Retina (tissue), 1 donor: ENCODE measurements around the gene CFAP57.

Source experiments
- DNase-seq: peaks from one replicate; pipeline ENCODE4 v3.0.0-alpha.2; 2016

CFAP57 gene

GRCh38 chr1:43279666-43280065 lies 107.5 kb downstream of the CFAP57 start:
- DNase-seq = no peak

GRCh38 chr1:43280692-43281091 lies 108.6 kb downstream of the CFAP57 start:
- DNase-seq = no peak

- no peak for DNase-seq
These were observed 110.4 kb downstream of the CFAP57 start for GRCh38 chr1:43282220-43283195.

- no peak for DNase-seq
These were observed 111.9 kb downstream of the CFAP57 start for GRCh38 chr1:43284065-43284464.

GRCh38 chr1:43284546-43285110 lies 112.5 kb downstream of the CFAP57 start:
- no peak for DNase-seq

- no peak for DNase-seq
These were observed 113.3 kb downstream of the CFAP57 start, which contains the start of gene C1orf210 for GRCh38 chr1:43285269-43285990. Gene C1orf210, minus strand, starts transcription at chr1:43285581. Its CDS starts 2,311 bp downstream, at chr1:43283270.

- DNase-seq = no peak
These were observed 114.0 kb downstream of the CFAP57 start for GRCh38 chr1:43286115-43286514.

GRCh38 chr1:43286533-43286932 lies 114.4 kb downstream of the CFAP57 start:
- no peak for DNase-seq

GRCh38 chr1:43288058-43288784 lies 116.1 kb downstream of the CFAP57 start:
- no peak for DNase-seq

GRCh38 chr1:43288785-43289706 lies 116.9 kb downstream of the CFAP57 start:
- DNase-seq = no peak

GRCh38 chr1:43292216-43292615 lies 120.1 kb downstream of the CFAP57 start:
- peak; percentile 48 for DNase-seq

GRCh38 chr1:43292679-43293078 lies 120.5 kb downstream of the CFAP57 start:
- no peak for DNase-seq

- no peak for DNase-seq
These were observed 121.0 kb downstream of the CFAP57 start for GRCh38 chr1:43293176-43293575.

- no peak for DNase-seq
These were observed 122.0 kb downstream of the CFAP57 start for GRCh38 chr1:43293896-43294760.

GRCh38 chr1:43294761-43295160 lies 122.6 kb downstream of the CFAP57 start:
- DNase-seq = no peak

GRCh38 chr1:43296207-43296606 lies 124.1 kb downstream of the CFAP57 start:
- DNase-seq = no peak

- DNase-seq = no peak
These were observed 125.9 kb downstream of the CFAP57 start for GRCh38 chr1:43298055-43298454.

- no peak for DNase-seq
These were observed 127.0 kb downstream of the CFAP57 start for GRCh38 chr1:43299101-43299500.

- DNase-seq = no peak
These were observed 128.4 kb downstream of the CFAP57 start, which contains the start of gene TIE1 for GRCh38 chr1:43300378-43301094. Gene TIE1, plus strand, starts transcription at chr1:43300982. Its CDS starts 90 bp downstream, at chr1:43301072.

GRCh38 chr1:43302201-43302600 lies 130.1 kb downstream of the CFAP57 start:
- DNase-seq = no peak
